CD4-positive, alpha-beta memory T cell (primary cell): ENCODE measurements around the gene PLXNA4. TPM values are rescaled to one million over a fixed set of nuclear protein-coding genes. Genes with fewer than 3 reads are reported as not detected.

ENCODE experiments used
- CTCF ChIA-PET: fragments of 350-600 bp; sonication (Branson Sonifier 250); formaldehyde crosslinking; loops from one replicate; lab custom pipeline; 2021; ENCODE audit warnings: inconsistent platforms; ENCODE audit not compliant: partially characterized antibody; lab: Charles Lee
- POLR2A ChIA-PET: fragments of 350-600 bp; sonication (Branson Sonifier 250); formaldehyde crosslinking; loops from one replicate; lab custom pipeline; 2021; ENCODE audit not compliant: partially characterized antibody; lab: Charles Lee
- DNase-seq, 5 donors: peaks; one replicate each; pipeline versions ENCODE4 v3.0.0 to v3.0.0-alpha.2; 2020 to 2022; ENCODE audit warnings: mixed read lengths in 1 of 5
- H3K27ac ChIP-seq: one replicate; pipeline ENCODE4 v1.7.0; 2013; ENCODE audit warnings: low read depth, low read length
- H3K27me3 ChIP-seq: 2 replicates; pipeline ENCODE4 v1.7.0; 2013; ENCODE audit warnings: mild to moderate bottlenecking, low read length, moderate library complexity; ENCODE audit not compliant: insufficient read depth
- H3K36me3 ChIP-seq: 2 replicates; pipeline ENCODE4 v1.7.0; 2013; ENCODE audit warnings: mild to moderate bottlenecking, low read length, moderate library complexity; ENCODE audit not compliant: insufficient read depth
- H3K4me1 ChIP-seq: 2 replicates; pipeline ENCODE4 v1.7.0; 2013; ENCODE audit warnings: mild to moderate bottlenecking, low read length, moderate library complexity; ENCODE audit not compliant: insufficient read depth
- H3K4me3 ChIP-seq, 2 donors: one replicate each; pipeline ENCODE4 v1.7.0; 2013; ENCODE audit warnings: low read length in 2 of 2, mild to moderate bottlenecking in 1 of 2
- H3K9me3 ChIP-seq, 2 donors: one replicate each; pipeline ENCODE4 v1.7.0; 2013; ENCODE audit warnings: low read length in 2 of 2, control low read depth in 1 of 2; ENCODE audit not compliant: control insufficient read depth in 1 of 2
- H3K27ac Mint-ChIP-seq, 7 donors: one replicate each; pipeline ENCODE4 v1.8.0; 2020 to 2021; ENCODE audit warnings: mixed read lengths in 7 of 7, mild to moderate bottlenecking in 6 of 7, inconsistent platforms in 3 of 7, moderate library complexity in 3 of 7
- H3K27me3 Mint-ChIP-seq, 2 donors: one replicate each; pipeline ENCODE4 v1.8.0; 2020 to 2021; ENCODE audit warnings: mixed read lengths in 2 of 2
- H3K36me3 Mint-ChIP-seq, 2 donors: one replicate each; pipeline ENCODE4 v1.8.0; 2020 to 2021; ENCODE audit warnings: mixed read lengths in 2 of 2, inconsistent platforms in 1 of 2, mild to moderate bottlenecking in 1 of 2
- H3K4me1 Mint-ChIP-seq, 4 donors: one replicate each; pipeline ENCODE4 v1.8.0; 2020 to 2021; ENCODE audit warnings: mixed read lengths in 4 of 4, mild to moderate bottlenecking in 1 of 4
- H3K4me3 Mint-ChIP-seq, 8 donors: one replicate each; pipeline ENCODE4 v1.8.0; 2020 to 2021; ENCODE audit warnings: mixed read lengths in 8 of 8, mild to moderate bottlenecking in 7 of 8, moderate library complexity in 6 of 8, inconsistent platforms in 3 of 8
- H3K9me3 Mint-ChIP-seq, 8 donors: one replicate each; pipeline ENCODE4 v1.8.0; 2020 to 2021; ENCODE audit warnings: mixed read lengths in 8 of 8, mild to moderate bottlenecking in 5 of 8, inconsistent platforms in 3 of 8, moderate library complexity in 1 of 8
- intact Hi-C: fragments of 100-400 bp; cut with micrococcal nuclease; formaldehyde crosslinking; loops from one replicate; pipeline ENCODE4 v1.15.1; 2023
- polyA plus RNA-seq, 2 donors: library from polyadenylated mRNA; unstranded; fragments of 300-500 nt; fragmentation: Illumina TruSeq; gene quantifications; one replicate each; pipeline ENCODE4 v1.2.3, GENCODE V29; 2021
- total RNA-seq, 2 experiments: library from RNA; stranded (reverse); gene quantifications; one replicate each; pipeline ENCODE4 v1.2.3, GENCODE V29; 2021

The PLXNA4 gene
- total and polyA plus RNA-seq, 4 experiments from 2014 or later, result 0.06 to 0.94 (median 0.58) TPM

GRCh38 chr7:132383962-132384361 lies 192.3 kb downstream of the PLXNA4 start:
- H3K4me3 ChIP-seq, result no peak overlapping the region
- no peaks in the 10 kb centered on the region for H3K4me1 ChIP-seq
- no peaks in the 10 kb centered on the region for H3K4me1 Mint-ChIP-seq
- intact Hi-C loops, result no loop called here
- H3K27me3 ChIP-seq, result no peaks in the 10 kb centered on the region
- no peak overlapping the region for H3K4me3 Mint-ChIP-seq
- H3K27ac Mint-ChIP-seq, result no peak overlapping the region
- no peaks in the 10 kb centered on the region for H3K9me3 Mint-ChIP-seq
- peaks cover 3 to 12% of the 10 kb centered on the region in 2 donors for H3K27me3 Mint-ChIP-seq
- no peak overlapping the region for H3K27ac ChIP-seq
- DNase-seq, result no peak
- CTCF ChIA-PET, result no interaction called here
- no peaks in the 10 kb centered on the region for H3K36me3 ChIP-seq
- no peaks in the 10 kb centered on the region for H3K9me3 ChIP-seq
- POLR2A ChIA-PET, result no interaction called here
- no peaks in the 10 kb centered on the region for H3K36me3 Mint-ChIP-seq

GRCh38 chr7:132381742-132382472 lies 194.4 kb downstream of the PLXNA4 start:
- POLR2A ChIA-PET, result no interaction called here
- Mint-ChIP-seq H3K27ac (no peak overlapping the region), H3K36me3 (no peaks in the 10 kb centered on the region), H3K27me3 (peaks cover 3 to 12% of the 10 kb centered on the region in 2 donors), H3K4me3 (no peak overlapping the region), H3K9me3 (no peaks in the 10 kb centered on the region), H3K4me1 (no peaks in the 10 kb centered on the region)
- Histone ChIP-seq H3K27me3 (no peaks in the 10 kb centered on the region), H3K4me3 (no peak overlapping the region), H3K4me1 (no peaks in the 10 kb centered on the region), H3K27ac (no peak overlapping the region), H3K9me3 (no peaks in the 10 kb centered on the region), H3K36me3 (no peaks in the 10 kb centered on the region)
- intact Hi-C loops, result no loop called here
- no peak for DNase-seq
- CTCF ChIA-PET, result interaction anchor here (0.9 kb wide), 1 partner anchor 21 kb away, joined by 3 read pairs; no protein-coding TSS in a partner anchor

- no peak overlapping the region for H3K4me3 Mint-ChIP-seq
- H3K9me3 Mint-ChIP-seq, result no peaks in the 10 kb centered on the region
- H3K4me3 ChIP-seq, result no peak overlapping the region
- ChIA-PET POLR2A (no interaction called here), CTCF (no interaction called here)
- H3K36me3 Mint-ChIP-seq, result no peaks in the 10 kb centered on the region
- intact Hi-C loops, result no loop called here
- H3K9me3 ChIP-seq, result no peaks in the 10 kb centered on the region
- H3K36me3 ChIP-seq, result no peaks in the 10 kb centered on the region
- no peaks in the 10 kb centered on the region for H3K4me1 Mint-ChIP-seq
- DNase-seq, result no peak
- no peaks in the 10 kb centered on the region for H3K4me1 ChIP-seq
- peaks cover 10 to 12% of the 10 kb centered on the region in 2 donors for H3K27me3 Mint-ChIP-seq
- no peak overlapping the region for H3K27ac ChIP-seq
- H3K27ac Mint-ChIP-seq, result no peak overlapping the region
- H3K27me3 ChIP-seq, result no peaks in the 10 kb centered on the region
Observed at GRCh38 chr7:132380059-132380458, 196.2 kb downstream of the PLXNA4 start.

GRCh38 chr7:132379292-132379691 lies 197.0 kb downstream of the PLXNA4 start:
- no peaks in the 10 kb centered on the region for H3K4me1 Mint-ChIP-seq
- H3K27me3 Mint-ChIP-seq, result peaks cover 8 to 12% of the 10 kb centered on the region in 2 donors
- no peak overlapping the region for H3K27ac Mint-ChIP-seq
- no peak overlapping the region for H3K27ac ChIP-seq
- POLR2A ChIA-PET, result no interaction called here
- no peaks in the 10 kb centered on the region for H3K9me3 ChIP-seq
- H3K4me3 ChIP-seq, result no peak overlapping the region
- no peak overlapping the region for H3K4me3 Mint-ChIP-seq
- CTCF ChIA-PET, result no interaction called here
- intact Hi-C loops, result no loop called here
- H3K4me1 ChIP-seq, result no peaks in the 10 kb centered on the region
- H3K27me3 ChIP-seq, result no peaks in the 10 kb centered on the region
- no peaks in the 10 kb centered on the region for H3K36me3 ChIP-seq
- DNase-seq, result no peak
- H3K36me3 Mint-ChIP-seq, result no peaks in the 10 kb centered on the region
- no peaks in the 10 kb centered on the region for H3K9me3 Mint-ChIP-seq

- no peaks in the 10 kb centered on the region for H3K9me3 ChIP-seq
- no peaks in the 10 kb centered on the region for H3K4me1 ChIP-seq
- H3K27me3 Mint-ChIP-seq, result peaks cover 8 to 14% of the 10 kb centered on the region in 2 donors
- CTCF ChIA-PET, result no interaction called here
- intact Hi-C loops, result no loop called here
- DNase-seq, result no peak
- no peak overlapping the region for H3K4me3 Mint-ChIP-seq
- no peaks in the 10 kb centered on the region for H3K27me3 ChIP-seq
- H3K9me3 Mint-ChIP-seq, result no peaks in the 10 kb centered on the region
- no peak overlapping the region for H3K27ac Mint-ChIP-seq
- H3K36me3 Mint-ChIP-seq, result no peaks in the 10 kb centered on the region
- POLR2A ChIA-PET, result no interaction called here
- H3K27ac ChIP-seq, result no peak overlapping the region
- H3K4me1 Mint-ChIP-seq, result no peaks in the 10 kb centered on the region
- H3K36me3 ChIP-seq, result no peaks in the 10 kb centered on the region
- no peak overlapping the region for H3K4me3 ChIP-seq
Observed at GRCh38 chr7:132377703-132378584, 198.3 kb downstream of the PLXNA4 start.

- POLR2A ChIA-PET, result no interaction called here
- CTCF ChIA-PET, result no interaction called here
- Mint-ChIP-seq H3K4me3 (no peak overlapping the region), H3K27me3 (peaks cover 8 to 13% of the 10 kb centered on the region in 2 donors), H3K36me3 (no peaks in the 10 kb centered on the region), H3K9me3 (no peaks in the 10 kb centered on the region), H3K4me1 (no peaks in the 10 kb centered on the region), H3K27ac (no peak overlapping the region)
- no peaks in the 10 kb centered on the region for H3K27me3 ChIP-seq
- no peak overlapping the region for H3K4me3 ChIP-seq
- H3K36me3 ChIP-seq, result no peaks in the 10 kb centered on the region
- intact Hi-C loops, result no loop called here
- no peaks in the 10 kb centered on the region for H3K9me3 ChIP-seq
- no peak overlapping the region for H3K27ac ChIP-seq
- DNase-seq, result no peak
- no peaks in the 10 kb centered on the region for H3K4me1 ChIP-seq
Observed at GRCh38 chr7:132377015-132377414, 199.3 kb downstream of the PLXNA4 start.

GRCh38 chr7:132376361-132377013 lies 199.8 kb downstream of the PLXNA4 start:
- intact Hi-C loops, result no loop called here
- Histone ChIP-seq H3K27me3 (no peaks in the 10 kb centered on the region), H3K27ac (no peak overlapping the region), H3K9me3 (no peaks in the 10 kb centered on the region), H3K4me1 (no peaks in the 10 kb centered on the region), H3K4me3 (no peak overlapping the region), H3K36me3 (no peaks in the 10 kb centered on the region)
- ChIA-PET POLR2A (no interaction called here), CTCF (no interaction called here)
- Mint-ChIP-seq H3K4me3 (no peak overlapping the region), H3K9me3 (no peaks in the 10 kb centered on the region), H3K27me3 (peaks cover 8 to 11% of the 10 kb centered on the region in 2 donors), H3K36me3 (no peaks in the 10 kb centered on the region), H3K4me1 (no peaks in the 10 kb centered on the region), H3K27ac (no peak overlapping the region)
- no peak for DNase-seq
